GM19467 (cell line): ENCODE data around the gene SERTAD2.
A peak's percentile ranks its signal among the peaks of the same experiment; 100 is the strongest.

Source experiments
- ATAC-seq: cut with Tn5 transposase; IDR thresholded peaks from one replicate; pipeline ENCODE4 v1.9.1; 2021; ENCODE audit warnings: mild to moderate bottlenecking, moderate library complexity; ENCODE audit not compliant: unreplicated experiment

SERTAD2 gene

DNA sequence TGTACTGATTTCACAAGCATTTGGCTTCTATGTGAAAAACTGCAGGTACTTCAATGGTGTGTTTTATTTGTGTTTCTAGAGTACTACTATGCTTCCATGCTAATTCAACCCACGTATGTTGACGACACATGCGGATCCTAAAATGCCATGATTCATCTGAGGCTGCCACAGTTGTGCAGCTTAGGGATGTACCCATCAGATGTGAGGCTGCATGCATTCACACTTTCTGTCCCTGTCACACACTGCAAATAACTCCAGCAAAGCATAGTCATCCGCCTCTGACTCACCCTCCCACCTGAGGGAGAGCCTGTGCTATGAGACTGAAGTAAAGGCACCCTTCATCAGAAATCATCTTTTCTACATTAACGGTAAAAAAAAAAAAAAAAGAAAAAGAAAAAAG lies 22.1 kb upstream of the SERTAD2 start:
- no peak for ATAC-seq

DNA sequence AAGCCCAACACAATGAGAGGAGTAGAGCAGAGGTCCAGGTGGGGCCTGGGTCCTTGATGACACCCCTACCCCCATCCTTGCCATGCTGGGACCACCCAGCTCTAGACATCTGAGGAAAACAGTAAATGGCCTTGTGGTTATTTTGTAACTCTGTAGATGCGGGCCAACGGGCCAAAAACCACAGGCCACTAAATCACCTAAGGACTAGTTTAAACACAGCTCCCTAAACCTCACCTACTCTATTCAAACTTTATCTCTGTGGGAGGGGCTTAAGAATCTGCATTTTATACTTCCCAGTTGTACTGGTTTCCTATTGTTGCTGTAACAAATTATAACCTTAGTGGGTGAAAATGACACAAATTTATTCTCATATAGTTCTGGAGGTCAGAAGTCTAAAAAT lies 19.0 kb upstream of the SERTAD2 start:
- ATAC-seq = no peak

DNA sequence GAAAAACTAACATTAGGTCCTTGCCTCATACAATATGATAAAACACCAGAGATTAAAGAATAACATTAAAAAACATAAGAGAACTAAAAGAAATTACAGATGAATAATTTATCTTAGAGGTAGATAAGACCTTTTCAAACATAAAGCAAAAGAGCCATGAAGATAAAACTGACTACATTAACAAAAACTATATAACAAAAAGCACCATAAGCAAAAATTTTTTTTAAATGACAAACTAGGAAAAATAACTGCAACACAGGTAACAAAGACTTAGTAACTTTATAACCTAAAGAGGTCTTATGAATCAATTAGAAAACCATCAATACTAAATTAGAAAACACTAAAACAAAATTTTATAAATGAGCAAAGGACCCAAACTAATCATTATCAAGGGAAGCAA lies 16.3 kb upstream of the SERTAD2 start:
- no peak for ATAC-seq

DNA sequence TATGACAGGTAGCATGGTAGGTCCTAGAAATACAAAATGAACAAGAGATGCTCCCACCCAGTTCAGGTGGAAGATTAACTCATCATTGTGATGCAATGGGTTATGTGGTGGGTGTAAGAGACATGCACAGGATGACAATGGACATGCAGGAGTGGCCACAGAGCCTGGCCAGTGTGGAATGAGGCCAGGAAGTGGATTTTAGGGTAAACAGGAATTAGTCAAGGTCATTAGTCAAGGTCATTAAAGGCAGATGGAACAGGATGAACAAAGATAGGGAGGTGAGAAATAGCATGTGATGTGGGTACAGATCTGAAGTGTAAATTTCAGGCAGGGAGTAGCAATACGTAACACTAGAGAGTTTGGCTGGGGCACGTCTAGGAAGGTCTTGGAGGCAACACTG lies 15.6 kb upstream of the SERTAD2 start:
- no peak for ATAC-seq

DNA sequence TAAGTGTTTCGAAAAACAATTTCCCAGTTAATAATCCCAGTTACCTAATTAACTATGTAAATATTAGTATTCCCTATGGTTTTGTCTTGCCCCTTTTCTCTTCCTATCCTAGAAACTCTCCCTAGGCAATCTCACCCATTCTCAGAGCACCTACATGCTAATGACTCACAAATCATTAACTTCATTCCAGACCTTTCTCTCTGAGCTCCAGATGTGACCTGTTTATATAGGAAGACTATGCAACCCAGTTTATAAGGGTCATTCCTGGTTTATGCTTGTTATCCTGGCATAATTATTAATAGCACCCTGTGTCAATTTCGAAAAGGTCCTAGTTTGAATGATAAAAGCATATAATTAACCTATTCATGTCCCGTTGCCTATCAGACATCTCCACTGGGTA lies 14.8 kb upstream of the SERTAD2 start:
- no peak for ATAC-seq

DNA sequence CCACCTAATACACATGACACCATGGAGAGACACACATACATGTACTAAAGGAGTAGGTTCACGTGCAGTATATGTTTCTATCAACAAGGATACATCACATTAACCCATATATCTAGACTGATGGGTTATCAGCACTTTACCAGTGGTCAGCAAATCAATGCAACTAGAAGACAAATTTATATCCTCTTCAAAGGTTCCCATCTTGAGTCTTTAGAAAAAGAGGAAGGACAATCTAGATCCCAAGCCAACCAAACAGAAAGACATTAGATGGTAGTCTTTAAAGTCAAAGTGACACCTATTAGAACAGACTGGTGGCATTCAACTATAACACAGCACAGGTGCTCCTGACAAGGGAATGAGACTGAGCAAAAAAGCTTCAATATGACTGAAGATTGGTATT lies 13.8 kb upstream of the SERTAD2 start:
- no peak for ATAC-seq

DNA sequence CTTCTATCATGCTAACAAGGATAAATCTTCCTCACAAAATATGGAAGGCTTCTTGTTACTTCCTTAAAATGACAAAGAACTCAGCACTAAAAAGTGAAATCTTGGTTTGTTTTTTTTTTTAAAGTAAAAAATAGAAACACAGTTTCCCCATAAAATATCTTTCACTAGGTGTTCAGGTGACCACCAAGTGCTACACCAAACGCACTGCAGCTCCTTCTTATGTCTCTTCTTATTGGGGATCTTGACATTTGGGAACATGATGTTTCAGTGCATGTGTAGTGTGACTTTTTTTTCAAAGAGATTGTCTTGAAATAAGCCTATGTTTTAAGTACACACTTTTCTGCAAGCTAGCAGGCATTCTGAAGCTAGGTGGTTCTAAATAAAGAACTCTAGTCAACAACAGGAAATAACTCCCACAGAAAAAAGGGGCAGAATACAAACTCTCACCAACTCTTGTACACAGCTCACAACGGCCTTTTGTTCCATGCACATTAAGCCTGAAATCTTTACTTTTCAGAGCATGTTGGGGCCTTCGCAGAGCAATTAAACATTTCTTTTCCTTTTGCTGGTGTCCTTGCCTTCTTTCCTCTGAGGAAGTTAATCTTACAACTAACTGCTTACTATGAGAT lies 13.2 kb upstream of the SERTAD2 start:
- ATAC-seq = peak; percentile 69

DNA sequence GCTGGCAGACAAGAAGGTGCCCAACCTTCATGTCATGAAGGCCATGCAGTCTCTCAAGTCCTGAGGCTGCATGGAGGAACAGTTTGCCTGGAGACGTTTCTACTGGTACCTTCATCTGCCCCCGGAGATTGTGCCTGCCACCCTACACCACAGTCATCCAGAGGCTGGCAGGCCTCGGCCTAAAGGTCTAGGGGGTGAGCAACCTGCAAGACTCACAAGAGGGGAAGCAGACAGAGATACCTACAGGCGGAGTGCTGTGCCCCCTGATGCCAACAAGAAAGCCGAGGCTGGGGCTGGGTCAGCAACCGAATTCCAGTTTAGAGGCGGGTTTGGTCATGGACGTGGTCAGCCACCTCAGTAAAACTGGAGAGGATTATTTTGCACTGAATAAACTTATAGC lies 12.0 kb upstream of the SERTAD2 start:
- no peak for ATAC-seq

DNA sequence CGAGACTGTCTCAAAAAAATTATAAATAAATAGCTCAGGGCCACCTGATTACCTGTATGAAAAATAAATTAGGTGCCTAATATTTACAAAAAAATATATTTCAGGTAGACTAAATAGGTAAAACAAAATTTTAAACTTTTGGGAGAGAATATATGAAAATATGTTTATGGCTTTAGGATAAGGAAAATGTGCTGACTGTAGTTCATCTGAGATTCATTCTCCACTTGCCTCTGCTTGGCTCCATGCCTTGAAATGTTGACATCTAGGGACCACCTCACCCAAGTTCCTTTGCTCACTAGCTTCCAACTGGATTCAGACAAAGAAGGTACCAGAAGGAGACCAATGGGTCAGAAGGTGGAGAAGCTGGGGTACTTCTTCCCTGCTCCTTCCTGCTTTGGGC lies 9.7 kb upstream of the SERTAD2 start:
- ATAC-seq = no peak

DNA sequence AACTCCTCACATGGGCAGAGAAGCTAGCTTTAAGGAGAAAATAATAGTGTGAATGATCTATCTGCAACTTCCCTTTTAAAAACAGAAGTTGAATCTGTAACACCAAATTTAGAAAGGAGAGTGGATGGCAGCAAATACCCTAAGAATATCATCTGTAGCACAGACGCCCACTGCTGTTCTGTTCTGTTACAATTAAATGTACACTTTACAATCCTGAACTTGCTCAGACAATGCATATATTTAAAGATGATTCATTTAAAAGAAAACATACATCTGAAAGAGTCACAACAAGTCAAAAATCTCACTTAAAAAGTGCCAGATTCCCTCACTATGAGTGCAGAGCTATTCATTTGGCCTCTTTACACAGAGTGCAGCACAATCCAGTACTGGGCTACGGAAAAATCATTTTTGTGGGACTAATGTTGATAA lies 8.0 kb upstream of the SERTAD2 start:
- no peak for ATAC-seq

DNA sequence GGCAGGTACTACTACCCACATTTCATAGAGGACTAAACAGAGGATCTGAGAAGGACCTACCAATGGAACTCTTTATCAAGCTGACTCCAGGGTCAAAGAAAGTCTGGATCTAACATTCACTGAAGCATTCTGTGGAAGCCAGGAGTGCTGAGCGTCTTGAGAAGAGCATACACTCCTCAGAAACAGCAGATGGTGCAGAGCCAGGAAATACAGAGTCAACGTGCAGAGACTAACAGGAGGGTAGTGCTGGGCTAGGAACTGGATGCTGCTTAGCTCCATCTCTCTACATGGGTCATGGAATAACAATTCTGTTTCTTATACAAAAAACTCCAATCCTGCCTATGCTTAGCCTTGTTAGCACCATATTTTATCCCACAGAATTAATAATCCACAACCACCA lies 5.5 kb upstream of the SERTAD2 start:
- ATAC-seq = no peak

DNA sequence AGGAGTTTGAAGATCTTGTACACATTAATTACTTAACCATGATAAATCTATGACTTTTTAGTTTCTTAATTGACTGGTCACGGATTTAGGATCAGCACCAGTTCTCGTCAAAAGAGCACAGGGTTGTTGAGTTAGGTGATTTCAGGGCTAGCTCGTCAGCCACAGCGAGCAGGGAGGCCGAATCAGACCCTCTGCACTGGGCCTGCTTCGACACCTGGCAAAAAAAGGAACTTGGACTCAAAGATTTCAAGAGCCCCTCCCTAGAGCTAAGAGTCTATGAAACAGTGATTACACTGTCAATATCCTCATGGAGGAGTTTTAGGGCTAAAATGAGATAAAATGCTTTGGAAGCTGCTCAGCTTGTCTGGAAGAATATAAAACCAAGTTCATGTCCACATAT lies 4.6 kb upstream of the SERTAD2 start:
- ATAC-seq = no peak

DNA sequence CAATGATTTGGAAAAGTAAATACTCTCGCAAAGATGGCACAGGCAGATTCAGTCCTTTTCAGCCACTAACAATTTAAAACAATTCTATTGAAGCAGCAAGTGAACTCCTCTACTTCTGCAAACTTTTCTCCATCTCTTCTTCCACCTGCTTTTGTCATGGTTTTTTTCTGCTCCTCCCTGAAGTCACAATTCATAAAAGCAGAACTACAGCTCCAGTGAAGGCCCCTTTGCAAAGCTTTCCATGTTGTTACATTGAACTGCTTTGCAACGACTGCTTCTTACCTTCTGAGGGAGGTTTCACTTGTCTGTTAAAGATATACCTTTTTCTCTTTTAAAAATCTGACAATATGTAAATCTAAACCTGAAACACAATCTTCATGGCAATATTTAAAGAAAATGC lies 3.7 kb upstream of the SERTAD2 start:
- no peak for ATAC-seq

DNA sequence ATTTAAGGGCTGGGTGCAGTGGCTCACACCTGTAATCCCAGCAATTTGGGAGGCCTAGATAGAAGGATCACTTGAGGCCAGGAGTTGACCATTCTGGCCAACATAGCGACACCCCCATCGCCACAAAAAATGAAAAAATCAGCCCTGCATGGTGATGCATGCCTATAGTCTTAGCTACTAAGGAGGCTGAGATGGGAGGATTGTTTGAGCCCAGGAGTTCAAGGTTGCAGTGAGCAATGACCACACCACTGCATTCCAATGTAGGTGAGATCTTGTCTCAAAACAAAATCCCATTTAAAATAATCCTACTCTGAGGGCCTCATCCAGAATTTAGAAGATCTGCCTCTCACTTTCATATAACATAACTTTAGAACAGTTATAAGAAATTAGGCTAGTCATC lies 2.7 kb upstream of the SERTAD2 start:
- no peak for ATAC-seq

DNA sequence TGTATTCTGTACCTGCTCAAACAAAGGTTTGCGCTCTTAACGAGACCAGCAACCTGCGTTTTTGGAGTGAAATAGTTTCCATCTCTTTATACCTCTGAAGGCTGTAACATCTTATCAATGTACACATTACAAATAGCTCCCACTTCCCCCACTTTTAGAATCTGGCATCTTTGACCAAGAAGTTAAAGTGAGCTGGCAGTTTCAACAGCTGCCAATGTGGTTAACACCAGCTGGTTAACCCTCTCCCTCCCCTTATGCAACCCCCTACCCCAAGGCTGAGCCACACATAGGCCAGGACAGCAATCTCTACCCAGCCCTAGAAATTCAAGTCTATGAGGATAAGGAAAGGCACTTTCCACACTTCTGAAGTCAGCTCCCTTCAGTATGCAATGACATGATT lies 2.2 kb upstream of the SERTAD2 start:
- no peak for ATAC-seq

DNA sequence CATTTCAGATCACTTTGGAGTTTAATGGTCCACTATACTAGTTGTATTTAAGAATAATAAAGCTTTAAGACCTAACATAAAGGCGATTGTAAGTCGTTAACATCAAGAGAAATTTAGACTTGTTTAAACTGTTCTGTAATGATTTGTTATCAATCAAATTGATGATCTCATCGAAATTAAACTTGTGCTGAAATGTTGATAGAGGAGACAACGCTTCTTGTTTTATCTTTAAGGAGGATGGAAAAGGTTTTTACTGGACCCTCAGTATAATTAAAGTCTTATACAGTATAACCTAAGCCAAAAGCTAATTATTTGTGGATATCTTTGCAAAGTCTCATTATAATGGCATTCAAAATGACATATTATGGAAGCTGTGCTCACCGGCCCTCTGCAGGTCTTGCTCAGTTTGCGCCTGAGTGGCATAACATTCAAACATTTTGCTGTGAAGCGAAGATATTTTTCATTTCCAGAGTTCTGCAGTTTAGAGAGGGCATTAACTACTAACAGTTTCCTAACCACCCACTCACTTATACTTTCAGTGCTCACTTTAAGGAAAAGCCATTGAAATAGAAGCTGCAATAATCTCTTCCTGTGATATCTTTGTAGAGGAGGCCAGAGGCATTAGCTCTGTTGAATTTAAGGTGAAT lies 1.4 kb upstream of the SERTAD2 start:
- no peak for ATAC-seq

DNA sequence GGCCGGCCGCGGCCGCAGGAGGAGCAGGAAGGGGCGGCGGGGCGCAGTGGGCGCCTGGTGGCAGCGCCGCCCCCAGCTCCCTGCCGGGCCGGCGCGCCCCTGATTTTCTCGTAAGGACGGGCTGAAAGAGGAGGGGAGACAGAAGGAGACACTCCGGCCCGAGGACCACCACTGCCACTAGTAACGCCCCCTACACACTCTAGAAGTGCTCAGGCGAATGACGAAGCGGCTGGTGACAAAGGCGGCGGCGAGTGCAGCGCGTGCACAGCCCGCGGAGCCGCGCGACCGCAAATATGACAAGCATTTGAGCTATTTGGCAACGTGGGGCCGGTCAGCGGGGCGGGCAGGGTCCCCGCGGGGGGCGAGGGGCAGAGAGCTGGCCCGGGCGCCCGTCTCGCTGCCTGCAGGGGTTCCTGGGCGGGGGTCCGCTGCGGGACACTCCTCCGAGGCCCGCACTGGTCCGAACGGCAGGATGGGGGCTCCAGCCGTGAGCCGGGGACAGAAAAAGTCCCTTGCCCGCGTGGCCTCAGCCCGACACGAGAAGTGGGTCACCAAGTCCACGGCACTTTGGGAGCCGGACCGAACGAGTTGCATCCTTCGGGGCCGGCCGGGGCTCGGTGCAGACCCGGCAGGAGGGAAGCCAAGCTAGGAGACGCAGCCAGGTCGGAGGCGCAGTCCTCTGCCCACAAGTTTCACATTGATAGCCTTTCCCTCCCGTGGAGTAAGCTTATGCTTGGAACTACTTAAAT lies 524 bp upstream of the SERTAD2 start:
- ATAC-seq = peak; percentile 34

DNA sequence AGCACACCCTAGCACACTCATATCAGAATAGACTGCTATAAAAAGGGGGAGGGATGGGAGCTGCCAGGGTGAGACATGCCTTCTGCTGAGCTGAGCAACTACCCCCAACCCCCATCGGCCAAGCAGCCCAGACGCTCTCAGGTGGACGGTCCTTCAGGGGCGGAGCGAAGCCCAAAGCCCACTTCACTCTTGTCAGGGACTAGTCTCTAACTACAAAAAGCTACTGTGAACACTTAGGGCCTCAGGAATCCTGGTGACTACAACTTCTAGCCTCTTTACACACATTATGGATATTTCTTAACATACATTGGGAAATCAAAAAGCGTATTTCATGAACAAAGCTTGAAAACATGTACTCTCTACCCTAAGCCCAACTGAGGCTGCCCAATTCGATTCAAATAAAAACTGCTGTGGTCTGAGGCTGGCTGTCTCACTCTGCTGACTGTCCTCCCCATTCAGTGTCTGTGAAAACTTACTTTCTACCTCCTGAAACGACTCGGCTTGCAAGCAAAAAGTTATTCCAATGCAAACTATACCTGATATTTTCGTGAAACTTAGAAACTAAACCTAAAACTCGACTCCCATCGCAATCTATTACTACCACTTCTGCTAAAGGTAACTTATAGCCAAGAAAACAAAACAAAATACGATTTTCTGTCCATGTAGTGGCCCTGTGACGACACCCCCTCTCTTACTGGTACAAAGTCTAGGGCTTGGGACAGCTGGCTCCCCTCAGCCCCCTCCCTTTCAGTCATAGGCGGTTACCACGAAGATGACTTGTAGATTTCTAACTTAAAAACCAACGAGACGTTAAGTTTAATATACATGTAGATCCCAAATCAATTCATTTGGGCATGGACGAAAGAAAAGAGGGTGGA lies 1.2 kb downstream of the SERTAD2 start:
- no peak for ATAC-seq

DNA sequence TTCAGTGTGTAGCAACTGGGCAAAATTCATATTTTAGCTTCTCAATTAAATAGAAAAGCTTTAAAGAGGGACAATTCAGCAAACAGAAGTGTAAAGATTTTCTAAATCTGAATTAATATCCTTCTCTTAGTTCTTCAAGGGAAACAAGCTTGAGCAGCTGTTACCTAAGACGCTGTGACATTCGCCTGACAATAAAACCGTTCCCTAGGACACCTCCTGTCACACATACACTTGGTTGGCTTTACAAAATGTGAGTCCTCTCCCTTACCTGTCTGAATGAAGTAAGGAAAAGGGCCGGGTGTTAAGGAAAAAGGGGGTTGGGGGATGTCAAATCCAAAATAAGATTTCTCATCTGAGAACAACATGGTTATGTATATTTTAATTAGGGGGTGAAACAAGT lies 2.1 kb downstream of the SERTAD2 start:
- ATAC-seq = no peak

DNA sequence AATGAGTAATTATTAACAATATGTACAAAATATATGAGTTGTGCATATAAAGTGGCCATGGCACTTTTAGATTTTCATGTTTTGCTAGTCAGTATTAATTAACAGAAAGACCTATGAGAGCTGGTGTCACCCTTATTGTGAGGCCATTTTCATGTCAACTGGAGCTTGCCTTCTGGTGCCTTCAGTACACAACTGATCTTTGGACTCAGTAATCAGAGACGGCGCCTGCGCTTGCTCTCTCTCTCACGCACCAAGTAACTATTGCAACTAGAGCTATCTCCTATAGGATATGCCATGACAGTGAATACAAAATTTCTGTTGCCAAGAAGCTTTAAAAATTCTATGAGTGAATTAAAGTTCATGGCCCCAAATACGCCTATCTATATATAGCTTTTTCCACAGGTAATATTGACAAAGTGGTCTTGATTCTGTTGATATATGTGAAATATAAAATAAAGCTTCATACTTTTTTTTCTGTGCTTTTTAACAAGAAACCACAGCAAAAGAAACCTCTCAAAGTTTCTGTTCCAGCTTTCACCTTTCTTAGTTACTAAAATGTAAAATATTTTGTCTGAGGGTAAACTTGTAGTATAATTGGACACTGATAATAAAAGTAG lies 2.9 kb downstream of the SERTAD2 start:
- no peak for ATAC-seq

DNA sequence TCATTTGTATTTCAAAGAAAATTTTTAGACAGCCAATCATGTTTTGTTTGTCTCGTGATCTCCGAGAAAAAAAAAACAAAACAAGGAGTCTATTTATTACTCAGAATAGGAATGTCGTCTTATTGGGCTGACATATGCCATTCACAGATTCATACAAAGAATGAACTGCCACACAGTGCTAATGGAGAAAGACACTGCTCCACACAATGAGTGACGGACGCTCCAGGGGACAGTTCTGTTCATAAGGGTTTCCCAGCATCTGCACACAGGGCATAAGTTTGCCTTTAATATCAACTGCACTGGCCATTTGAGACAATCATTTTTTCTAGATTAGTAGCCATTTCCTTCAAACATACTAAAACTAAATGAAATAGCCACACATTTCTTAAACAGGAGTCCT lies 3.4 kb downstream of the SERTAD2 start:
- ATAC-seq = no peak
